Fibroblast of lung (primary cell): ENCODE measurements around the gene PLEKHG4B. TPM values are rescaled to one million over a fixed set of nuclear protein-coding genes. Genes with fewer than 3 reads are reported as not detected.

ENCODE experiments used
- DNase-seq, 2 donors: peaks; one replicate each; pipeline versions ENCODE4 v3.0.0 to v3.0.0-alpha.2; 2010; ENCODE audit warnings: low read depth in 2 of 2
- H2AFZ ChIP-seq: 2 replicates; pipeline ENCODE4 v1.5.1; 2012; ENCODE audit warnings: low read length, control low read depth, inconsistent platforms
- H3K27ac ChIP-seq: 2 replicates; pipeline ENCODE4 v1.5.1; 2011; ENCODE audit warnings: low read length, control low read depth; ENCODE audit not compliant: insufficient read depth
- H3K27me3 ChIP-seq: 2 replicates; pipeline ENCODE4 v1.5.1; 2011; ENCODE audit warnings: mild to moderate bottlenecking, low read length; ENCODE audit not compliant: control insufficient read depth, insufficient read depth
- H3K36me3 ChIP-seq: 2 replicates; pipeline ENCODE4 v1.5.1; 2011; ENCODE audit warnings: low read length; ENCODE audit not compliant: control insufficient read depth, insufficient read depth
- H3K4me1 ChIP-seq: 2 replicates; pipeline ENCODE4 v1.5.1; 2011; ENCODE audit warnings: low read length; ENCODE audit not compliant: control insufficient read depth, insufficient read depth; ENCODE audit errors: extremely low read depth
- H3K4me2 ChIP-seq: 2 replicates; pipeline ENCODE4 v1.5.1; 2011; ENCODE audit warnings: low read length, control low read depth; ENCODE audit not compliant: insufficient read depth; ENCODE audit errors: extremely low read depth
- H3K4me3 ChIP-seq, 4 experiments: fragments of 200-600 bp in 1 of 4; sonication (generic) in 1 of 4; replicated peaks in 1 of 4; 2 replicates each; pipeline ENCODE4 v1.5.1; 2011 to 2016; ENCODE audit warnings: low read length in 4 of 4, low read depth in 3 of 4, mild to moderate bottlenecking in 3 of 4, control low read depth in 2 of 4, inconsistent platforms in 1 of 4, mixed read lengths in 1 of 4; ENCODE audit not compliant: insufficient read depth in 1 of 4; ENCODE audit errors: control extremely low read depth in 1 of 4
- H3K79me2 ChIP-seq: 2 replicates; pipeline ENCODE4 v1.5.1; 2012; ENCODE audit warnings: mild to moderate bottlenecking, low read length, inconsistent platforms; ENCODE audit not compliant: control insufficient read depth, insufficient read depth
- H3K9ac ChIP-seq: 2 replicates; pipeline ENCODE4 v1.5.1; 2011; ENCODE audit warnings: mild to moderate bottlenecking, low read length, control low read depth; ENCODE audit not compliant: insufficient read depth
- H3K9me3 ChIP-seq: 2 replicates; pipeline ENCODE4 v1.5.1; 2012; ENCODE audit warnings: low read depth, low read length; ENCODE audit not compliant: control insufficient read depth, insufficient read depth
- H4K20me1 ChIP-seq: 2 replicates; pipeline ENCODE4 v1.5.1; 2011; ENCODE audit warnings: low read length; ENCODE audit not compliant: control insufficient read depth, insufficient read depth; ENCODE audit errors: extremely low read depth
- CTCF ChIP-seq, 2 donors: IDR thresholded peaks in 1 of 2; conservative IDR thresholded peaks in 1 of 2; 1 replicate in 1 of 2; 2 replicates in 1 of 2; pipeline ENCODE4 v1.5.1; 2011 to 2012; ENCODE audit warnings: low read length in 2 of 2, control low read depth in 1 of 2, inconsistent platforms in 1 of 2, low read depth in 1 of 2, mild to moderate bottlenecking in 1 of 2
- EZH2 ChIP-seq: IDR thresholded peaks from 2 replicates; pipeline ENCODE4 v1.5.1; 2012; ENCODE audit warnings: low read length, control low read depth, mild to moderate bottlenecking; ENCODE audit errors: missing control alignments
- polyA plus RNA-seq, 2 donors: library from polyadenylated mRNA; depleted of rRNA in 1 of 2; stranded (reverse) in 1 of 2; unstranded in 1 of 2; fragments of >200 nt; gene quantifications; 2 replicates each; pipeline ENCODE4 v1.2.1, GENCODE V29; 2011 to 2012; ENCODE audit warnings: missing spikeins in 1 of 2
- total RNA-seq: library from RNA; depleted of rRNA; stranded (reverse); fragments of >200 nt; gene quantifications from 2 replicates; pipeline ENCODE4 v1.2.1, GENCODE V29; 2014

The PLEKHG4B gene
- total and polyA plus RNA-seq, 2 donors (not counting 1 experiment from before 2014, with no cell fraction given): under 0.01 to 0.08 TPM

- Histone ChIP-seq H3K4me1 (no peaks in the 10 kb centered on the region), H3K79me2 (no peaks in the 10 kb centered on the region), H3K4me3 (peak overlapping the region in 3 of 4 experiments; percentile 11 to 52 (median 26)), H3K9me3 (no peaks in the 10 kb centered on the region), H4K20me1 (no peaks in the 10 kb centered on the region), H3K36me3 (no peaks in the 10 kb centered on the region), H3K9ac (no peak overlapping the region), H2AFZ (no peak overlapping the region), H3K27me3 (peaks cover 10% of the 10 kb centered on the region), H3K27ac (no peak overlapping the region), H3K4me2 (peak overlapping the region; percentile 68)
- DNase-seq: peak in 1 of 2 donors; percentile 26
- TF ChIP-seq CTCF (conservative IDR thresholded peaks at IDR 0.05 in 1 of 2, IDR thresholded peaks at IDR 0.05 in 1 of 2; ENCODE audit: low read depth in 1 of 2, low read length in 2 of 2): no peak
- TF ChIP-seq EZH2: no peak
These were observed 38.4 kb upstream of the PLEKHG4B start for GRCh38 chr5:53381-54174.

- no peaks in the 10 kb centered on the region for H3K79me2 ChIP-seq
- H3K4me3 ChIP-seq: peak overlapping the region in 2 of 4 experiments; percentile 26 to 52
- H3K27me3 ChIP-seq: peaks cover 10% of the 10 kb centered on the region
- H3K36me3 ChIP-seq: no peaks in the 10 kb centered on the region
- peak overlapping the region; percentile 8 for H3K4me2 ChIP-seq
- no peak overlapping the region for H3K27ac ChIP-seq
- H4K20me1 ChIP-seq: no peaks in the 10 kb centered on the region
- DNase-seq: no peak
- no peaks in the 10 kb centered on the region for H3K9me3 ChIP-seq
- H3K9ac ChIP-seq: no peak overlapping the region
- no peaks in the 10 kb centered on the region for H3K4me1 ChIP-seq
- H2AFZ ChIP-seq: no peak overlapping the region
- TF ChIP-seq CTCF (conservative IDR thresholded peaks at IDR 0.05 in 1 of 2, IDR thresholded peaks at IDR 0.05 in 1 of 2; ENCODE audit: low read depth in 1 of 2, low read length in 2 of 2) (no peak), EZH2 (no peak)
These were observed 37.7 kb upstream of the PLEKHG4B start for GRCh38 chr5:54175-54730.

GRCh38 chr5:54876-55569, 36.9 kb upstream of the PLEKHG4B start:
- Histone ChIP-seq H3K4me1 (no peaks in the 10 kb centered on the region), H3K27me3 (peaks cover 10% of the 10 kb centered on the region), H4K20me1 (no peaks in the 10 kb centered on the region), H2AFZ (no peak overlapping the region), H3K36me3 (no peaks in the 10 kb centered on the region), H3K27ac (no peak overlapping the region), H3K79me2 (no peaks in the 10 kb centered on the region), H3K4me3 (no peak overlapping the region), H3K4me2 (no peak overlapping the region), H3K9me3 (no peaks in the 10 kb centered on the region), H3K9ac (no peak overlapping the region)
- TF ChIP-seq CTCF (conservative IDR thresholded peaks at IDR 0.05 in 1 of 2, IDR thresholded peaks at IDR 0.05 in 1 of 2; ENCODE audit: low read depth in 1 of 2, low read length in 2 of 2) (no peak), EZH2 (no peak)
- DNase-seq: no peak
